Endometrial microvascular endothelial cells (primary cell): Measurements from ENCODE around the gene HOXB4. TPM values are rescaled to one million over a fixed set of nuclear protein-coding genes. Genes with fewer than 3 reads are reported as not detected.

Experiments
- in situ Hi-C: cut with HindIII; loops from 2 replicates; pipeline ENCODE4 v1.10.0; 2017; ENCODE audit warnings: low sequenced_read_pairs, low pct_unique_long_range_greater_than_20kb; ENCODE audit errors: inconsistent ontology term
- total RNA-seq: library from RNA; depleted of rRNA; stranded (reverse); fragments of >200 nt; gene quantifications from one replicate; pipeline ENCODE4 v1.2.3, GENCODE V29; 2015; ENCODE audit errors: inconsistent ontology term

The HOXB4 gene
- total RNA-seq, 1 donor from 2014 or later: 1.9 TPM

- in situ Hi-C loops: no loop called here
Measured at GRCh38 chr17:48565022-48565554, 13.1 kb downstream of the HOXB4 start.

GRCh38 chr17:48564188-48565021 is 13.7 kb downstream of the HOXB4 start:
- in situ Hi-C loops: no loop called here

- in situ Hi-C loops: no loop called here
Measured at GRCh38 chr17:48563867-48564187, 14.3 kb downstream of the HOXB4 start.

GRCh38 chr17:48563385-48563838 is 14.7 kb downstream of the HOXB4 start:
- in situ Hi-C loops: no loop called here

- in situ Hi-C loops: no loop called here
Measured at GRCh38 chr17:48562934-48563333, 15.2 kb downstream of the HOXB4 start.

GRCh38 chr17:48561884-48562810 is 16.0 kb downstream of the HOXB4 start:
- in situ Hi-C loops: no loop called here

- in situ Hi-C loops: no loop called here
Measured at GRCh38 chr17:48559840-48560817, 18.0 kb downstream of the HOXB4 start.

- in situ Hi-C loops: no loop called here
Measured at GRCh38 chr17:48559122-48559839, 18.9 kb downstream of the HOXB4 start.

GRCh38 chr17:48558831-48559121 is 19.4 kb downstream of the HOXB4 start:
- in situ Hi-C loops: no loop called here

GRCh38 chr17:48558057-48558830 is 19.9 kb downstream of the HOXB4 start:
- in situ Hi-C loops: no loop called here

- in situ Hi-C loops: no loop called here
Measured at GRCh38 chr17:48556576-48557401, 21.4 kb downstream of the HOXB4 start.

- in situ Hi-C loops: no loop called here
Measured at GRCh38 chr17:48556229-48556575, 21.9 kb downstream of the HOXB4 start.

GRCh38 chr17:48555258-48556228 is 22.6 kb downstream of the HOXB4 start:
- in situ Hi-C loops: no loop called here

GRCh38 chr17:48554412-48555257 is 23.5 kb downstream of the HOXB4 start:
- in situ Hi-C loops: no loop called here

GRCh38 chr17:48553826-48554225 is 24.3 kb downstream of the HOXB4 start:
- in situ Hi-C loops: no loop called here
